HFF-Myc (cell line): ENCODE results near the gene ODAD2.

Source experiments
- DNase-seq: peaks from one replicate; pipeline ENCODE4 v3.0.0-alpha.2; 2011; ENCODE audit warnings: low read depth; ENCODE audit errors: extremely low read depth
- H3K4me3 ChIP-seq: replicated peaks from 2 replicates; pipeline ENCODE4 v1.5.1; 2011; ENCODE audit warnings: low read depth, mild to moderate bottlenecking, control low read depth, low read length
- TF ChIP-seq, protein P1 (sequence below): IDR thresholded peaks from 2 replicates; pipeline ENCODE4 v1.5.1; 2012; ENCODE audit warnings: mild to moderate bottlenecking, low read depth, low read length, control low read depth; ENCODE audit errors: missing control alignments

ODAD2 gene

GRCh38 chr10:27826369-27826768, 172.5 kb downstream of the ODAD2 start:
- TF ChIP-seq, protein P1, sequence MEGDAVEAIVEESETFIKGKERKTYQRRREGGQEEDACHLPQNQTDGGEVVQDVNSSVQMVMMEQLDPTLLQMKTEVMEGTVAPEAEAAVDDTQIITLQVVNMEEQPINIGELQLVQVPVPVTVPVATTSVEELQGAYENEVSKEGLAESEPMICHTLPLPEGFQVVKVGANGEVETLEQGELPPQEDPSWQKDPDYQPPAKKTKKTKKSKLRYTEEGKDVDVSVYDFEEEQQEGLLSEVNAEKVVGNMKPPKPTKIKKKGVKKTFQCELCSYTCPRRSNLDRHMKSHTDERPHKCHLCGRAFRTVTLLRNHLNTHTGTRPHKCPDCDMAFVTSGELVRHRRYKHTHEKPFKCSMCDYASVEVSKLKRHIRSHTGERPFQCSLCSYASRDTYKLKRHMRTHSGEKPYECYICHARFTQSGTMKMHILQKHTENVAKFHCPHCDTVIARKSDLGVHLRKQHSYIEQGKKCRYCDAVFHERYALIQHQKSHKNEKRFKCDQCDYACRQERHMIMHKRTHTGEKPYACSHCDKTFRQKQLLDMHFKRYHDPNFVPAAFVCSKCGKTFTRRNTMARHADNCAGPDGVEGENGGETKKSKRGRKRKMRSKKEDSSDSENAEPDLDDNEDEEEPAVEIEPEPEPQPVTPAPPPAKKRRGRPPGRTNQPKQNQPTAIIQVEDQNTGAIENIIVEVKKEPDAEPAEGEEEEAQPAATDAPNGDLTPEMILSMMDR: no peak
- no peak overlapping the region for H3K4me3 ChIP-seq
- no peak for DNase-seq

DNA sequence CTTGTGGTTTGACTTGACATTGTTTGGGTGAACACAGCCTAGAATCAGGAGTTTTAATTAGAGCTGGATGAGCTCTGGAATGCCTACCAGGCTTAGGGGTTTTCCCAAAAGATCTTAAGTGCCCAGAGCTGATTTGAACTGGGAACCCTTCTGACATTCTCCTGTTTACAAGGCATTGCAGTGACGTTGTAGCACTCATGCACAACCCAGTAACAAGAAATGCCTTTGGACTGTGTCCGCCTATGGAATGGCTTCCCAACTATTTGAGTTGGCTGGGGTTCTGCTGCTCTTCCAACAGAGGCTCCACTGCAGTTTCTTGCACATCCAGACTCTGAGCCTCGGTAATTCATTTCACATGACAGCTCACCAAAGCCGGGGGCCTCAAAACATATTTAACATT, 176.6 kb downstream of the ODAD2 start:
- TF ChIP-seq, protein P1: no peak
- DNase-seq: peak; percentile 57
- no peak overlapping the region for H3K4me3 ChIP-seq

- H3K4me3 ChIP-seq: no peak overlapping the region
- TF ChIP-seq, protein P1: no peak
- DNase-seq: no peak
Observed at GRCh38 chr10:27820637-27821036, 178.2 kb downstream of the ODAD2 start.

GRCh38 chr10:27819781-27820531, 178.9 kb downstream of the ODAD2 start:
- DNase-seq: peak; percentile 56
- TF ChIP-seq, protein P1: no peak
- H3K4me3 ChIP-seq: no peak overlapping the region

- TF ChIP-seq, protein P1: no peak
- H3K4me3 ChIP-seq: no peak overlapping the region
- no peak for DNase-seq
Observed at GRCh38 chr10:27816320-27816719, 182.6 kb downstream of the ODAD2 start.

- no peak for DNase-seq
- H3K4me3 ChIP-seq: no peak overlapping the region
- TF ChIP-seq, protein P1: no peak
Observed at GRCh38 chr10:27815846-27816245, 183.0 kb downstream of the ODAD2 start.

- H3K4me3 ChIP-seq: no peak overlapping the region
- no peak for DNase-seq
- TF ChIP-seq, protein P1: no peak
Observed at GRCh38 chr10:27815261-27815660, 183.6 kb downstream of the ODAD2 start.
